GM04503 (cell line): ENCODE measurements around the gene AGBL4.

Experiments
- DNase-seq: peaks from one replicate; pipeline ENCODE4 v3.0.0-alpha.2; 2012; ENCODE audit warnings: low read depth

AGBL4 gene

DNA sequence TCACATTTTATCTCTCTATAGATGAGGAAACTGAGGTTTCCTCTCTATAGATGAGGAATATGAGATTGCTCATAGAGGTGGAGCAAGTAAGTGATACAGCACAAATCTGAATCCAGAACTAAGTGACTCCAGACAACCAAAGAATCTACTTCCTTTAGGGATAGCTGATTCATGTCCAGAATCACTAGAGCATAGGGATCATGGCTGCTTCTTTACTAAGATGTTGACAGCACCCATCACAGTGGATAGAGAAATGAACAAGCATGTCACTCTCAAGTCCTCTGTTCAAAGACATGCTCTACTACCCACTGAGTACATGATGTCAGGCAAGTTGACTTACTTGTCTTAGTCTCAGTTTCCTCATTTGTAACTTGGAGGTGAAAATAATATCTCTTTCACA lies 1435.7 kb downstream of the AGBL4 start:
- no peak for DNase-seq

DNA sequence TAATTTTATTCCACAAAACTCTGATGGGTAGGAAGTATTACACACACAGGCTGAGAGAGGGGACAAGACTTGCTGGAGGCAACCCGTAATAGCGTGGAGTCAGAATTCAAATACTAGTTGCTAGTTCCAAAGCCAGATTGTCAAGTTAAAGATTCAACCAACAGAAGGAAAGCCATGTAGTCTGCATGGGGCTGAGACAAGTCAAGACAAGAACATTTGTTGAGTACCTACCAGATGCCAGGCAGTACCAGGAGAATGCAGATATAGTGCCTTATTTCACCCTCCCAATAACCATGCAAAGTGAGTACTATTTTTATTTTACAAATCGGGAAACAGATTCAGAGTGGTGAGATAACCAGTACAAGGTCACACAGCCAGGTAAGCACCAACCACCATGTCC lies 1441.3 kb downstream of the AGBL4 start:
- no peak for DNase-seq

DNA sequence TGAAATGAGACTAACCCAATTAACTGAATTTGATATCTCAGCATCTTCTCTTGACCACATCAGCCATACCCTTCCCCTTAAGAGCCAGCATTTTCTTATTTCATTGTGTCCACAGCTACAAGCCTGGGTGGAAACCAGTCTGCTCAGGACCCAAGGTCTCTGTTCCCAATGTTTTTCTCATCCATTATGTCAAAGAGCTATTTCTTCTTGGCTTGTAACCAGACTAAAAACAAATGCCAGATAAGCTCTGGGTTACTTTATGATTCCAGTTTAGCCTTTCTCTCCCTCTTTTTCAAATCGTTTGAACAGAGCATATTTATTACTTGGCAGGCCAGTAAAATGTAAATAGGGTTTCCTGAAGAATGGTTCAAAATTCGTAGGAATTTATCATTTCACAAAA lies 1442.5 kb downstream of the AGBL4 start:
- DNase-seq, result no peak

DNA sequence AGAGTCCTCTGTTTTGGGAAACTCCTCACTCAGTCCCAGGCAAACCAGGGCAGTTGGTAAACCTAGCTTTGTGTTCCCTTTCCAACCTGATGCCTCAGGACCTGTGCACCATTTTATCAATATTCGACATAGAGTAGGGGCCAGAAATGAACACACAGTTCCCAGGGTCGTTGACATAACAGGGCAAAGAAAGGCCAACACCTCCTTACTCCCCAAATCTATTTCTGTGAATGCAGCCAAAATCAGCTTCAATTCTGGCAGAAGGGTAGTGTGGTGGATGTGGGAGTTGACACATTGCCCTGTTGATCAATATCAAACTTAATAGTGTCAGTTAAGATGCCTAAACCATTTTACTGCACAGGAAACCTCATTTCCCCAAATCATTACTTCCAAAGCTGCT lies 1447.2 kb downstream of the AGBL4 start:
- DNase-seq, result no peak

DNA sequence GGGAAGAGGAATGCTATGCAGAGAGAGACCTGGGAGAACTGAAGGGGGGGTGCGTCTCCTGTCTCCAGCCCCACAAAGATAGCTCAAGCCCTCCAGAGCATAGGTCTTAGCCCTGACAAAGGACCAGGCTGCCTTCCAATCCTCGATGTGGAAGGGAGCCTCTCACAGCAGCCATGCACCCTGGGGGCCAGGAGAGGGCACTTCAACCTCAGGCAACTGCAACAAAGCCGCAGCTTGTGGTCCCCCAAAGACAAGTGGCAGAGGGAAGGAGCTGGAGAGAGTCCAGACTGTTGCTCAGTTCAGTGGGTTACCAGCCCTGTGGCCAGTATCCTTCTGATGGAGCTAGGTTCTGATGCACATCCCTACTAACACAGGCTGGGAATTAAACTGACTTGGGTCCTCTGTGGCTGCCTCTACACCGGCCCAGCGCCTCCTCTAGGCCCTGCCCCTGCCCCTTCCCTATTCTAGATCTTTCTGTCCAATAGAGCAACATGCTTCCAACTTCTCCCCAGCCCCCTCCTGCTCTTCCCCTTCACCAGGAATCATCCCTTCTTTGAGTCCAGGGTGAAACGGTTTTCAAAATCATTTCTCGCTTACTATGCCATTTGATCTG lies 1451.0 kb downstream of the AGBL4 start:
- no peak for DNase-seq

DNA sequence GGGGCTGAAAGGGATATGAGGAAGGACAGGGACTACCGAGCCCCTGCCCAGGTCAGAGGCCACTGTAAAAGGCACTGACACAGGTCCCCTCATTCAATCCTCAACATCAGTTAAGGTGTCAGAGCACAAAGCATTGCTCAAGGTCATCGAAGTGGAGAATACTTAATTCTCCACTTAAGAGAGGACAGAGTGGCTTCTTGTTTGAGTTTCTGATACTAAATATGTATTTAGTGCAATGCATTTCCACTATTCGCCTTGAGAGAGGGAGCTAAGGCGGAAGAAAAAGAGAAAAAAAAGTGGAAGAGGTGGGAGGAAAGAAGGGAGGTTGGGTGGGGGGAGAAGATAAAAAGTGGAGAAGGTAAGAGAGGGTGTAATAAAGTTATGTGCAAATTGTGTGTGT lies 1451.6 kb downstream of the AGBL4 start:
- no peak for DNase-seq

DNA sequence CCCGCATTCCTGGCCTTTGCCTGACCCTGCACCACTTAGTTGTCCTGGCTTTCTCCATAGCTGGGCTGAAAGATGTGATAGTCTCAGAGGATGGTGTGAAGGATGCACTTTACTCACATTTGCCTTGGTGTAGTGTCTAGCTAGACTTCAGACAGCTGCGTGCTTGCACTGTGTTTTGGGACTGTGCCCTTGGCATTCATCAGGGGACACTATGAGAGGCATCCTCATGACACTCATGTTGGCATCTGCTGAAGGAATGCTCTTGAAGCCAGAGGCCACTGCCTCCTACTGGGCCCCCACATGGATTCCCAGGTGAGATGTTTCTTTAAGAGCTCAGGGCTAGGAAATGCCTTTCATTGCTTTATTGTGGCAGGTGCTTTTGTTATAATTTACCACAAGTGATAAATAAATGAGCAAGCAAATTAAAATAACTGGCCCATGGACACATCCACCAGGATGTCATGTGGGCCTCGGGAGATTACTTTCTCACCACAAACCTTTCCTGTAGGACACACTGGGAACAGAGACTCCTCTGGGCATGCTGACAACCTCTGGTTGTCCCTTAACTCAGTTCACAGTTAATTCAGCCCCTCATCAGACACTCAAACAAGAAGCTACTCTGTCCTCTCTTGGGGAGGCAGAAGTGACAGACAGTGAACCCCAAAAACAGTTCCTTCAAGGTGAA lies 1452.3 kb downstream of the AGBL4 start:
- no peak for DNase-seq

DNA sequence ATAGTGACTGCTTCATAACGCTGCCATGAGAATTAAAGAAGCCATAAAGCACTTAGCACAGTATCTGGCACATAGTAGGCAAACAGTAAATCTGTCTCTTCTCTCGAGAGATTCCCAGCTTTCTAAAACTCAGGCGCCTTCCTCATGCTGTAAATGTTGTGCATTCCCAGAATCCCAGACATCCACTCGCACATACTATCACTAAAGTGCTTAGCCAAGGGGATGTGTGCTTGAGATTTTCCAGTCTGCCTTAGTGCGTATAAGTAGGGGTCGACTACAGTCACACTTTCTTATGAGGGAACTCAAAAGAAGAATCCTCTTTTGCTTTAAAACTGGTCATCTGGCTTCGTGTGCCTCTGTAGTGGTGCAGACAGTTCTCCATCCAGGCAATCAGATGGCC lies 1453.2 kb downstream of the AGBL4 start:
- DNase-seq, result no peak

DNA sequence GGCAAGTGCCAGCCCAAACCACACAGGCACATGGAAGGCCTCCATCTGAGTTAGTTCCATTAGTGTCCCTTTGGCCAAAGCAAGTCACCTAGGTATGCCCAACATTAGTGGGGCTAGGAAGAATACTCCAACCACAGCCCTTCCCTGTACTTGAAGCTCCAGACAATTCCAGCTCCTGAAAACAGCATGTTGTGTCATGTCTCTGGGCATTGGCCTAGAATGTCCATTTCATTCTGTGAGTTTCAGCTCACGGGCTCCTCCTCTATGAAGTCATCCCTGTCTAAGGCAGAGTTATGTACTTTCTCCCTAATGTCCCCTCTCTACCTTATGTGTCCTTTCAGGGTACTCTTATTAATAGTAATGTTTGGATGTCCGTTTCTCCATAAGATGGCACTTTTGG lies 1455.3 kb downstream of the AGBL4 start:
- DNase-seq, result no peak

DNA sequence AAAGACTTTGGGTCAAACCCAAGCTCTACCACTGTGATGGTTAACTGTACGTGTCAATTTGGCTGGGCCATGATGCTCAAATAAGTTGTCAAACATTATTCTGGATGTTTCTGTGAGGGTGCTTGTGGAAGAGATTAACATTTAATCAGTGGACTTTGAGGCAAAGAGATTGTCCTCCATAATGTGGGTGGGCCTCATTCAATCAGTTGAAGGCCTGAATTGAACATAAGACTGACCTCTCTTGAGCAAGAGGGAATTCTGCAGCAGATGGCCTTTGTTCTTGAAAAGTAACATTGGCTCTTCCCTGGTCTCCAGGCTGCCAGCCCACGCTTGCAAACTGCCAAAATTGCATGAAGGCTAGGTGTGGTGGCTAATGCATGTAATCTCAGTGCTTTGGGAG lies 1457.3 kb downstream of the AGBL4 start:
- DNase-seq, result no peak

DNA sequence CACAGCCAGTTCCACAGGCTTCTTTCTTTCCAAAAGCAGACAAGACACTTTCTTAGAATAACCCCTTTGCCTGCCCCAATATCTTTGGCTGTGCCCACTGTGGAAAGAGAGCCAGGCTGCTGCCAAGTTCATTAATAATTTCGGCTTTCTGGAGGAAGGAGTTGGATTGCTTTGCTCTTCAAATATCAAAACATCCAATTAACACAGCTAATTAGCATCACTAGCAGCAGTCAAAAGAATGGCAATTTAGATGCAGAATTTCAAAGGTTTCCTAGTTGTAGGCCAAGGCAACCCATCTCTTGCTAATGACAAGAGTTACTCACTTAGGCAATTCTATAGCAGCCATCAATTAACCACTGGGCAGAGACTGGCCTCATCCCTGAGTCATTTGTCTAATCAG lies 1460.7 kb downstream of the AGBL4 start:
- no peak for DNase-seq

DNA sequence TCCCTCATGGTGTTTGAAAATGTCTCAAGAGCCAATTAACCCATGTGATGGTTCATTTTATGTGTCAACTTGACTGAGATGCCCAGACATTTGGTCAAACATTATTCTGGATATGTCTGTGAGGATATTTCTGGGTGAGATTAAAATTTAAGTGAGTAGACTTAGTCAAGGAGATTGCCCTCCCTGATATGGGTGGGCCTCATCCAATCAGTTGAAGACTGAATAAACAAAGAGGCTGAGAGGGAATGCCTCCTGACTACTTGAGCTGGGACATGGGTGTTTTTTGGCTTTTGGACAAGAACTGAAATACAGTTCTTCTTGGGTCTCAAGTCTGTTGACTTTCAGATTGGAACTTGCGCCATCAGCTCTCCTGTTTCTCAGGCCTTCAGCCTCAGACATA lies 1462.3 kb downstream of the AGBL4 start:
- DNase-seq, result no peak

DNA sequence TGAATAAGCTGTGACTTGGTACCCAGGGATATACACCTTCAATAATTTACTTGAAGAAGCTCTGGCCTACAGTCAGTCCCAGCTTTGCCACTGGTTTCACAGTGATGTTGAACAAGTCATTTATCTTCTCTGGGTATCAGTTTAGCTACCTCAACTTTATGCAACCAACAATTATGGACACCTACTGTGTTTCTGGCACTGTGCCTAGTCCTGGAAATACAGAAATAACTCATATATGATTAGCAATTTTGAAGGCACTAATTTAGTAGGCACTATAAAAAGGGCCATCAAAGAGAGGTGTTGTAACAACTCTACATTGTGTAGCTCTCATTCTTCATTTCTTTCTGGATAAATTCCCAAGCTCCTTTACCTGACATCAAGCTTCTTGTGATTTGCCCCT lies 1463.2 kb downstream of the AGBL4 start:
- no peak for DNase-seq

DNA sequence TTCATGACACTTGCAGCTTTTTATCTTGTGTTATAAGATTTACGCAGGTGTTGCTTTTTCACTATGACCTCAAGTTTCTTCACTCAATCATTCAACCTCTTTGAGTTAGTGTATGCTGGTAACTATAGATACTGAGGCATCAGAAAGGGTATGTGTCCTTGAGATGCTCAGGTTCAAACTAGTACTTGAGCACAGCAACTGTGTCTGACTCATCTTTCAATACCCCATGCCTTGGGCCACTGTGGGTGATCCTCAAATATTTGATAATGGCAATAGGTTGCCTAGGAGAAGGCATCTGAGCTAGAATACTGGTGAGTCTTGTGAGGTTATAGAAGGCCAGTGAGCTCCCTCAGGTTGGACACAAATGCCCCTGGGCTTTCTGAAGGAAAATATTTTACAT lies 1463.6 kb downstream of the AGBL4 start:
- DNase-seq, result no peak

DNA sequence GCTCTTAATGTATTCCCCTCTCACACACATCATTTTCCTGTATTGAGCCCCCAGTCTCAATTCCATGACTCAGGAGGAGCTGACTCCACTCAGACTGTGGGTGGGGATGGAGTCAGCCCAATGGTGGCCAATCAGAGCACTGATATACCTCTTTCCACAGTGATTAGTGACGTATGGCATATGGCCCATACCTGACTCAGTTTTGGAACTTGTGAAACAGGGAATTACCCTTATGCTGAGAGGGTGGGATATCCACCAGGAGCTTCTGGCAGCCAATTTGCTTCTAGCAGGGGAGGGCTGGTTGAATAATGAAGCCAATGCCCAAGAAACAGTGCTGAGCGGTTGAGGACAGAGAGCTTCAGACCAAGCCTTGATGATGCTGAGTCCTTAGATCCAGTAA lies 1465.4 kb downstream of the AGBL4 start:
- no peak for DNase-seq

DNA sequence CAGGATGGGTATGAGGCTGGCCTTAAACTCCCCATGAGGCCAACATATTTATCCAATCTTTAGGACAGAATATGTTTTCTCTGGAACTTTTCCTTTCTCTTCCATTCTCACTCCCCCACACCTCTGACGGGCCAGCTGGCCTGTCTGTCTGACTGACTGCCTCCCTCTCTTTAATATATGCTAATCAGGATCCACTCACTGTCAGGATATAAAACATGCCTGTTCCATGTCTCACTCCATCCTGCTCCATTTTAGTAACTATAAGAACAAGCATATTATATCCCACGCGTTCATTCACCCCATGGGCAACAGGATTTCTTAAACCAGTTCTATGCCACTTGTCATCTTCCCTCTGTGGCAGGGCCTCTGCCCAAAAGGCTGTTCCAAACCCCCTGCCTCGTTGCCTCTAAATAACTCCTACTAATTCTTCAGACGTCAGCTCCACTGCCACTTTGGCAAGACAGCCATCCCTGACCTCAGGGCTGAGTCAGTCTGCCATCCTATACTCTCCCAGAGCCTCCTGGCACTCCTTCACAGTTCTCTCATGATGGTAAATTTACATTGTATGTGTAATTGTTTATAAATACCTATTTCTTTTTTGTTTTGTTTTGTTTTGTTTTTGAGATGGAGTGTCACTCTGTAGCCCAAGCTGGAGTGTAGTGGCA lies 1467.4 kb downstream of the AGBL4 start:
- DNase-seq, result no peak

DNA sequence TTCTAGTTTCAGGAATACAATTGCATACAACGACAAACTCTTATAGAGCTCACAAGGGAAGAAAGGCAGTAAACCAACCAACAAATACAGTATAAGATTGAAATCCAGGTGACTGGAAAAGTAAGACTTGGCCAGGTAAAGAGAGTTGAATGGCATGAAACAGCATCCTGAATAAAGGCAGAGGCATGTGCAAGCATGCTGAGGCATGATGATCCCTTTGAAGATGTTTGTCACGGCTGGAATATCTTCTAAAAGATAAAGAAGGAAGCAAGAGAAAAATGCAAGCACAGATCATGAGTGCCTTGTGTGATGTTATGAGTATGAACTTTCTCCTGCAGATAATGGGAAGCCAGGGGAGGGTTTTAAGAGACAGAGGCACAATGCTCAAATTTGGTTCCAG lies 1468.5 kb downstream of the AGBL4 start:
- DNase-seq, result no peak

DNA sequence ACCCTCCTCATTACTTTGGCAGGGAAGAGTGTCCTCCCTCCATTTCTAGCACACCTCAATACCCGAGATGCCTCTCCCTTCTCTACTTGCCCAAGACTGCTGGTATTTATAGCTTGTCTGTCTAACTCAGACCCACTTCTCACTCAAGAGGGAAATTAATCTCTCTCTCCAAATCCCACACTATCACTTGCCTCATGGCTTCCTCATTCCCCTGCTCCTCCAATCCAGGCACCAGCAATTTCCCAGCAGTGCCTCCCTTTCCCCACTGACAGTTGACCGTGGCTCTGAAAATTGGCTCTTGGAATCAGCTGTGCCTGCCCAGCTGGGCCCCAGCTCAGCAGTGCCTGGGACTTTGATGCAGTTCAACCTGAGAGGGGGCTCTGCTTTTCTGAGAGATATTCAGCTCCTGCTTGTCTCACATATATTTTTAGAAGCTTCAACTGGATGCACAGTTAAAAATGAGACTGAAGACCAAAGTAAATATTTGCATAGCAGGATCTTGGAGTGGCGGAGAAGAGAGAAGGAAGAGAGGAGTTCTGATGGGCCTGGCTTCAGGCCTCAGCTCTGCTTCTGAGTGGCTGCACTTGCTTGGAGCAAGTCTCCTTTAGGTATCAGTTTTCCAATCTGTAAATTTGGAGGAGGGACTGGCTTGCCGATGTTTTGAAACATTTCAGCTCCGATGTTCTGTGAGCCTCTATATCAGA lies 1470.7 kb downstream of the AGBL4 start:
- no peak for DNase-seq

DNA sequence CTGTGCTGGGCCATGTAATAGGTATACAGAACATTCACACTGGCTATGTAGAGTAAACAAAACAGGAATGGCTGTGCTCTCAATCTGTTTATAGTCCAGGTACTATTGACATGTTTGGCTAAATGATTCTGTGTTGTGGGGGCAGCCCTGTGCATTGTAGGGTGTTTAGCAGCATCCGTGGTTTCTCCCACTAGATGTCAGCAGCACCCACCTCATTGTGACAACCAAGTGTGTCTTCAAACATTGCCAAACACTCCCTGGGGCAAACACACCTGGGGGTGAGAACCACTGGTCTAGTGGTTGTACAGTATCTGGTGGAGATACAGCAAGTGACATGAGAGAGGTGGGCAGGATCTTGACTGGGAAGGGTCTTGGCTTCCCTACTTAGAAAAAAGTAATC lies 1471.3 kb downstream of the AGBL4 start:
- DNase-seq, result no peak

DNA sequence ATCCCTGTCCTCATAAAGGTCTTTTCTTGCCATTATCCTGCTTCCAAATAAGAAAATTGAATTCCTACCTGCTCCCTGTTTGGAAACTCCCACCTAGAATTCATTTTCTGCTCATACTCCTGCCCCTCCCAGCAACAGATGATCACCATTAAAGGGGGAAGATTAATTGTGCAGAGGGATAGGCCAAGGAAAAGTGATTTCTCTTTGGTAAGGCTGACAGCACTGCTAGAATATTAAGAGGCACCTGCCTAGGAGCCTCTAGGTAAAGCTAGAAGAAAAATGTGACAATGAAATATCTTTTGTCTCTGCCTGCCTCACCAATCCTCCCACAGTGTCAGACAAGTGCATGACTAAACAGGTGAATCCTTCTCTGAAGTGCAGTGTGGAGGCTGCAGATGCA lies 1474.8 kb downstream of the AGBL4 start:
- no peak for DNase-seq

DNA sequence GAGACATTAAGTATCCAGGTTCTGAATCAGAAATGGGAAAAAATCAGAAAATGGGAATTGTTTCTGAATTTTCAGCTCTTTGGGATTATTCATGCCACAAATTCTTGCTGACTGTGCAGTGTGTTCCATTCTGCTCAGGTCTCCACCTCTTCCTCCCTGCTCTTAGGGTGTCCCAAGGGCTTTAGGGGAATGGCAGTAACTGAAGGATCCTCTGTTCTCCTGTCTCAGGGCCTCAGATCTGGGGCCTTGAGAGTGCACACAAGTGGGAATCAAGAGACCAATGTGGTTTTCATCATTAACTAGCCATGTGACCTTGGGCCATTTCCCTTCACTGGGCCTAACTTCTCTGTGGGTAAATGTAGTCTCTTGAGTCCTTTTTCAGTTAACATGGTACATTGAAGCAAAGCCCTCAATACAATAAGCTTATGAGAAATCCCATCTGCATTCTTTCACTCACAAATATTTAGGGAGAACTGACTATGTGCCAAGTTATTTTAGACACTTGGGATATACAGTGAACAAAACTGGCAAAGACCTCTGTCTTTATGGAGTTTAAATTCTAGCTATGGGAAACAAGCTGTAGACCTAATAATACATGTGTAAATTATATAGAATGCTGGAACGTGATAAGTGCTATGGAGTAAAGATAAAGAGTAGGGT lies 1476.1 kb downstream of the AGBL4 start:
- no peak for DNase-seq

DNA sequence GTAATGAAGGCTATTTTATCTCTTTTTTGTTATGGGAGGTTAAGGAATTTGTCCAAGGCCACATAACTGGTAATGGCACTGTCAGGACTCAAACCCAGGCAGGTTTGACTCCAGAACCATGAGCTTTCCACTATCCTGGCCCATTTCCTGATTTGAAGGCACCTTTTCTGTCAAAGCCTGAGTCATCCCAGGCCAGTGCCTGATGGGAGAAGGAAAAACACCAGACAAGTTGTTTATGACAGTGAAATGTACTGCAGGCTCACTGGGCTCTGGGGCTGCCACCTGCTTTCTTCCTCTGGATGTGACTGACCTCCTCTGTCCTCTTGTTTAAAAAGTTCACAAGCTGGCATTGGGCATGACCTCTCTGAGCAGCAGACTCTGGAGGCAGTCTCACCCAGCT lies 1479.9 kb downstream of the AGBL4 start:
- DNase-seq, result no peak

DNA sequence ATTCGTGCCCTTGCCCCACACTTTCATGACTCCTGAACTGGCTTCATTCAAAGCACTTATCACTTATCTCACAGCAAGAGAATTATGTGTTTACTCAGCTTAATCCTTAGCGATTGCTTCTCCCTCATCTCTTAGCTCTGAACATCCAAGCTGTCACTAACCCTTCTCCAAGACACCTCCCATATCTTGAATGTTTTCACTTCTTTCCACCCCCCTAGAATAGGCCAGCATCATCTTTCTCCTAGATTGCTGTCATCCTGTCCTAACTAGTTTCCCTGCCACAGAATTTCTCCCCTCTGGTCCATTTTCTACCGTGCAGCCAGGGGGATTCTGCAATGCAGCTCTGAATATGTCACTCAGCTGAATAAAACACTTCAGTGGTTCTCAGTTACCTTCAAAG lies 1483.2 kb downstream of the AGBL4 start:
- no peak for DNase-seq
